Activated CD8-positive, alpha-beta memory T cell treated with anti-CD3 and anti-CD28 coated beads for 48 hours (primary cell): ENCODE results near the gene PTCD1.

Source experiments
- DNase-seq, 3 experiments: peaks; one replicate each; pipeline ENCODE4 v3.0.0-alpha.2; 2020; ENCODE audit warnings: low read depth in 2 of 3, low spot score in 2 of 3

Gene PTCD1

DNA sequence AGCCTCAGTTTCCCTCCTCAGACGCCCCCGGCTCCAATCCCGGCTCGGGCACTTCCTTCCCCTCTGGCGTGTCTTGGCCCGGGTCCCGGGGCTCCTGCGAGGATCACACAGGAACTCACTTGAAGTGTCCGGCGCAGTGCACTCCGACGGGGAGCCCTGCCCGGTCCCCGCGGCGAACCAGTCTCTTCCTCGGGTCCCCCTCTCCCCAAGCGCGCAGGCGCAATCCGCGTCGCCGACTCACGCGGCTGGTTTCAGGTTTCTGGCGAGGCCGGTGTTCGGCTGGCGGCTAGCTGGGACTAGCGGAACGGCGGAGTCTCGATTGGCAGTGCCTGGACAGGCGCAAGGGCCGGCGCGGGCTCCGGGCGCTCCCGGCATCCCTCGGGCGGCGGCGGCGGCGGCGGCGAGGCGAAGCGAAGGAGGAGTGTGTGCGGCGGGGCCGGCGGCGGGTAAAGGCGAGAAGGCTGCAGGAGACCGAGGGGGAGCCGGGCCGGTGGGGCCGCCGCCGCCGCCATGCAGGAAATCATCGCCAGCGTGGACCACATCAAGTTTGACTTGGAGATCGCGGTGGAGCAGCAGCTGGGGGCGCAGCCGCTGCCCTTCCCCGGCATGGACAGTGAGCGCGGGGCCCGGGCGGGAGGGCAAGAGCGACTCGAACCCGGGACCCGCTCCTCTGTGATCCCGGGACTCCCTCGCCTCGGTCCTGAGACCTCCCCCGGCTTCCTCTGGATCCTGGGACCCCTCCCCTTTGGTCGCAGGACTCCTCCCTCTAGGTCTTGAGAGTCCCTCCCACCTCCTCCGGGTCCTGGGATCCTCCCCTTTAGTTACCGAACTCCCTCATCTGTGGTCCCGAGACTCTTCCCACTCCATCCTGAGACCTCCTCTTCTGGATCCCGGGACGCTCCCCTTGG, at the start of gene PTCD1, which contains the start of gene CPSF4:
PTCD1 (minus strand) TSS at position 226 of the 908 bp plus-strand sequence. CDS start 3,556 bp downstream, outside the sequence.
CPSF4 (plus strand) TSS at position 371 of the 908 bp plus-strand sequence; CDS start at position 511, 140 bp downstream.
- peak; percentile 85 to 91 (median 89) for DNase-seq

GRCh38 chr7:99485094-99485493, 46.5 kb upstream of the PTCD1 start:
- DNase-seq: no peak

DNA sequence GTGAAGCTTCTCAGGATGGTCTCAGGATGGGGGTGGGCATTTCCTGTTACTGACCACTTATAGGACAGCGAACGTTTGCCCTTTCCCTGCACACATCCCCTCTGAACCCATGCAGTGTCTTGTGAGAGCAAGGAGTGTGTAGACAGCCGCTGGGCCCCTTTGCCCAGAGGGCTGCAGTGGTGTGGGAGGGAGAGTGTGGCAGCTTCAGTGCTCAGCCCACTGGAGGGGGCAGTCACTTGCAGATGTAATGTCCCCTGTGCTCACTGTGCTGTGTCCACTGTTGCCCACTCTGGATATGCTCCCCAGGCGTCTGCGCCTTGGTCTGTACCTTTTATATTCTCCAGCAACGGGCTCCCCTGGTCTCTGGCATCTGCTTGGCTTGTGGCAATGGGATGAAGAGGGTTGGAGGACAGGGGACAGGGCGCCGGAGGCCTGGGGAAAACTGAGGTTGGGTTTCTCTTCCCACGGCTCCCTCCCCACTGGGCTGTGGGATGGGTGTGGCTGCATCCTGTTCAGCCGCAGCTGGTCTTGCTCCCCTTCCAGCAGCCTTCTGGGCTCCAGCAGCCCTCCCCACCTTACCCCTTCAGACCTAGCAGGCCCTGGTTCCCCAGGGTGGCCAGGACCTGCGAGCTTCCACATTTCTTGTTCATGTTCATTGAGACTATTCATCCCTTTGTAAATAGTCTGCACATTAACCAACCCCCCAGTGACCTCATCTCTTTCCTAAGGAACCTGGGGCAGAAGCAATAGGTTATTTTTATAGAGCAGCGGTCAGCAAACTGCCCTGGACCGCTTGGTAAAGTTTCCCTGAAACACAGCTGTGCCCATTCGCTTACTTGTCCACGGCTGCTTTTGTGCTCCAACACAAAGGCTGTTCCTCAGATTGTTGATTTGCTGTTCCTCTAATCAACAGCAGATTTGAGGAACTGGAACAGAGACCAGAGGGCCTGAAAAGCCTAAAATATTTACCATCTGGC, 40.2 kb upstream of the PTCD1 start:
- DNase-seq: no peak

GRCh38 chr7:99476107-99476506, 37.5 kb upstream of the PTCD1 start:
- no peak for DNase-seq

GRCh38 chr7:99473315-99473596, 34.7 kb upstream of the PTCD1 start:
- no peak for DNase-seq

DNA sequence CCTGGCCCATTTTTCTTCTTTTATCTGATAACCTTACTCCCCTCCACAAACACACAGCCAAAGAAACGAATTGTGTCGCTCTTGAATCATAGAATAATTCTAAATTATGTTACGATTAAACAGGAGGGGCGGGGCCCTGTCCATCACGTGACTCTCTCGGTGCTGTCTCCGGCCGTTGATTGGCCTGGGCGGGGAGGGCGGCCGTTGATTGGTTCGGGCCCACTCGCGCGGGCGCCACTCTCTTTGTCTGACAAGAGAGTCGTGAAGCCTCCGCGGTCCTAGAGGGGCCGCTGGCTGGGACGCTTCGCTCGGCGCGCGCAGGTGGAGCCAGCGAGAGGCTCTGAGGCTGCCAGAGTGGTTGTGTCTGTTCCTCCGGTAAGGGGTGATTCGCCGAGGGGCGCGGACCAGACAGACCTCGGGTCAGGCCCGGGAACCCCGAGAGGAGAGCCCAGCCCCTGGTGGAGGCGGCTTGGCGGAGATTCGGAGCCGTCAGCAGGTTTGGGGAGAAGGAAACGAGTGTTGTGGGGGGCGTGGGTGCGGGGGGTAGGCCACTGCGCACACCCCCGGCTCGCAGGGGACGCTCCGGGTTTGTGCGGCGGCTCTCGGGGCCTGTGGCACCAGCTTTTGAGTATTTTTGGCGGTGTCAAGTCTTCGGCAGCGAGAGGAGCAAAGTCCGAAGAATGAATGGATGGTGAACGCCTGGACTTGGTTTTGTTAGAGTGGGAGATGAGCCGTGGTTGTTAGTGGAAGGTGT, 34.1 kb upstream of the PTCD1 start, which contains the start of gene ZNF789:
ZNF789 (plus strand) TSS at position 330 of the 754 bp plus-strand sequence. CDS start 3,567 bp downstream, outside the sequence.
- peak; percentile 80 to 95 (median 94) for DNase-seq

- DNase-seq: no peak
Observed at GRCh38 chr7:99469381-99470065, 30.9 kb upstream of the PTCD1 start.

- DNase-seq: no peak
Observed at GRCh38 chr7:99468336-99468918, 29.8 kb upstream of the PTCD1 start.

DNA sequence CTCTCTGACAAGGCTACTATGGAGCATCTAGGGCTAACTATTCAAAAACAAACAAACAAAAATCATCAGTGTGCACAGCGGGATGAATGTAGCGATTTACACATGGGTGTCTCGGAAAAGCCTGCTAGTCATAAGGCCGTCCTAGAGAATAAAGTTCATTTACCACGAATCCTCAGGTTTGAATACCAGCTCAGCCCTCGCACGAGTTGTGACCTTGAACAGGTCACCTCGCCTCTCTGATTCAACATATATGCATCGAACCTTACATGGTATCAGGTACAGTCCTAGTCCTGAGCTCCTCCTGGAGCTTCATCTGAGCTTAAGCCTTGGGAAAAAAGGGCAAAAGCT, 26.8 kb upstream of the PTCD1 start:
- no peak for DNase-seq

GRCh38 chr7:99461221-99461620, 22.6 kb upstream of the PTCD1 start:
- DNase-seq: no peak

GRCh38 chr7:99460651-99461050, 22.1 kb upstream of the PTCD1 start:
- DNase-seq: no peak

DNA sequence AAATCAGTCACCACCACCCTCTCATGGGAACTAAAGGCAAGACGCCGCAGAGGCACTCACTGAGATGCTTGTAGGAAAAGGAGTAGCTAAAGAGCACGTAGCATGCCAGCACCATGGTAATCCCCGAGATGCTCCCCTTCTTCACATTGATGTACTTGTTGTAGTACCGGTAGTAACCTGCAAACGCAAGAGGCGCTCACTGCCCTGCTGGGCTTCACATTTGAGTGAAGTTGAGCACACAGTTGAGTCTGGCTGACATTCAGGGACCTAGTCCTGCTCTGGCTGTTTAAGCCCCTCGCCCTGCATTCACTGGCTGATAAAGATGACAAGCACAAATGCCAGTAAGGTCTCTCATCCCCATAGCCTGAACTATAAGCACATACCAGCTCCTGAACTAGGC, 20.5 kb upstream of the PTCD1 start:
- no peak for DNase-seq

DNA sequence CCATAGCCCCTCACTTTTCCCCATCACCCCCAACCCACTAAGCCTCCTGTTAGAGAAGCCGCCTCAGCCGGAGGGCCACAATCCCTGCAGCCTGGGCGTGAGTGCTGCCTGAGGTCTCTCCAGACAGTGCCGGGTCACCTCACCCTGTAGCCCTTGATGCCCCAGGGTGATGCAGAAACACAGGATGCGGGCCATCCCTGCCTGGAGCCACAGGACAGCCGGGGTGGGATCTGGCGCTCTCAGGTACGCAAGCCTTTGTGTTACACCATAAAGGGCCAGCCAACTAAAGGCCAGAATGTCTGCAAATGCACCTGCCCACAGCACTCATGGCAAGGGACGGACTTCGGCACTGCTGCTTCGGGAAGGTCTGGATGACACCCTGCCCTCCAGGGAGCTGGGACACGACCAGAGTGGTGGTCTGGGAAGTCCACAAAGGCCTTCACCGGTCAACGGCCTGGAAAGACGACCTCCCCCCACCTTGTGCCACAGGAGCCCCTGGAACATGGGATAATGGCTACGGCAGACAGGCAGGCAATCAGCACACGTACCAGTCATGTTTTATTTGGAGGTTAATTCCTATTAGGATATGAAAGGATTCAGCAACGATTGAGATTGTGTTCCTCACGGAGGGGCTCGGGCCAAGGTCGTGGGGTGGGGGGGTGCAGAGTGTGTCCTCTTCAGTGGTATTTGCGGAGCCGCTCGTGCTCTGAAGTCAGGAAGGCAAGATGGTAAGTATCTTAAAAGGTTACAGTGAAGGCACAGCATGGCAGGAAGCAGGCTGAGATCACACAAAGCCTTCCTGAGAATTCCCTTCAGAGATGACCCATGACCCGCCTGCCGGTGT, 19.3 kb upstream of the PTCD1 start:
- DNase-seq: no peak

DNA sequence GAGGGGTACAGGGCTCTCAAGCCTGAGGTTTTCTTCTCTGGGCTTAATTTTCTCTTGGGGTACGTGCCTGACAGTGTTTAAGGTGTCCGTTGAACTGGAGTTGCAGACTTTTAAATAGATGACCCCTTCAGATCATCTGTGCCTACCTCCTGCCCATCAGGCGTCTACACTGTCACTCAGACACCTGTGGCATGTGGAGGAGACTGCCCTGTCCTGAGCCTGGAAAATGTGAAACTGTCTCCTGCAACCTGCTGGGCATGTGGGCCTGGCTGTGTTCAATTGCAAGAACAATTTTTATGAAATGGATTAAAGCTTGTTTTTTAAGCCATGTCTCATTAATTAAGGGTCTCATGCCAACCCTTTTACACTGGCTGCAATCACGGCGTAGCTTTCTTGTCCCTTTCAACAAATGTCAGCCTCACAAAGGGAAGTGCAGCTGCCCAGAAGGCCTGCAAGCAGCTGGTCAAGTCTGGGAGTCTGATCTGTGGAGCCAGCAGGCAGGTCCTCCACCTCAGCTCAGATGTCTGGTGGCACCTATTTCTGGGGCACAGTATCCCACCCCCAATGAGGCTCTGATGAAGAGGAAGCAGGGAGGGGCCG, 18.6 kb upstream of the PTCD1 start:
- no peak for DNase-seq

- DNase-seq: no peak
Observed at GRCh38 chr7:99456288-99456687, 17.7 kb upstream of the PTCD1 start.

DNA sequence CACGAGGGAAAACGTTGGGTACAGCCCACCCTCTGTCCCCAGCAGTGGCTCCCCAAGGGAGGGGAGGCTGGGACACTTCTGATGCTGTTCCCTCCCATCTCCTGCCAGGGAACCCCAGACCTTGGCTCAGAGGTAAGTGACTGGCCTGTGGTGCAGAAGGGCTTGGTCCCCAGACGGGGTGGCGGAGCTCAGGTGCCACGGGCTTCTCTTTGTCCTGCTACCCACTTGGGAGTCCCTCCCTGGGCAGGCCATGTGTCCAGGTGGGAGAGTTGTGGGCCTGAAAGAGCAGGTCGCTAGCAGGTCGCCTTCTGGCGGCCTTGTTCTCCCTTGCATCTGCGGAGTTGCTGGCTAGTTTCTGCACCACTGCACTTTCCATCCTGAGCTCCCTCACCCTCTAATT, 17.3 kb upstream of the PTCD1 start:
- DNase-seq: no peak

DNA sequence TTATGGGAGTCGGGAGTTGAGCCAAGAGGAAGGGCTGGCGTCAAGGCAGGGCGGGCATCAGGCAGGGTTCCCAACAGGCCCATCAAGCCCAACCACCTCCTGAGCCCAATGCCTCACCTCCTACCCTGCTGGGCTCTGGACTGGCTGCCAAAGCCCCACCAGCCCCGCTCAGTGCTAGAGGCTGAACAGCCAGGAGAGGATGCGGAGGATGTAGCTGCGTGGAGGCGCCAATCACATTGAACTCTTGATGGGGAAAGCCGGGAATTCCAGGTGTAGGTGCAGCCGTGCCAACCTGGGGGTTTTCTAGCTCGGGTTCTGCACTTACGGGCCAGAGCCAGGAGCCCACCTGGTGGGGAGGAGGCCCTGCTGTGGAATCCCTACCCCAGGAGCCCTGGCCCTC, 14.5 kb upstream of the PTCD1 start:
- no peak for DNase-seq

- DNase-seq: no peak
Observed at GRCh38 chr7:99452541-99452940, 13.9 kb upstream of the PTCD1 start.

DNA sequence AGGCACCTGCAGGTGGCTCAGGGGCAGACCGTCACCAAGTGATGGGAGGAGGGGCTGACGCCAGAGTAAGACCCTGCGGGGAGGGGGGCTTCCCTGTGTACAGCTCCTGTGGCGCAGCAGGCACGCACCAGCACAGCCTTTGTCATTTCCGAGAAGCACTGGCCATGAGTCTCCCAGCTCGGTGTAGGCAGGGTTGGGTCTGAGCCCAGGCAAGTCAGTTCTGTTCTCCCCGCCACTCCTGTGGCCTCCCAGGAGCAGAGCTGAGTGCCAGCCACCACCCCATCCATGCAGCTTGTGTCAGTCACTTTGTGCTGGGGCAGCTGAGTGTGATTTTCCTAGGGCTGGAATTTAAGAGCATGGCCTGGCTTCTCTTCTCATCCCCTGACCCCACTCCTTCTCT, 13.3 kb upstream of the PTCD1 start:
- DNase-seq: no peak
